GM19328 (cell line): ENCODE measurements around the gene ATXN7L3.
"Not testable (repeated sequence)": the region's sequence is repeated elsewhere in the genome, so short reads cannot be mapped to it uniquely, and the experiment has no call there.

Source experiments
- ATAC-seq: cut with Tn5 transposase; IDR thresholded peaks from one replicate; pipeline ENCODE4 v1.9.1; 2021; ENCODE audit warnings: mild to moderate bottlenecking, moderate library complexity; ENCODE audit not compliant: unreplicated experiment

The ATXN7L3 gene

GRCh38 chr17:44177640-44178039 lies 22.0 kb downstream of the ATXN7L3 start:
- ATAC-seq: no peak

GRCh38 chr17:44176671-44177501 lies 22.8 kb downstream of the ATXN7L3 start:
- ATAC-seq: no peak

GRCh38 chr17:44176257-44176656 lies 23.4 kb downstream of the ATXN7L3 start:
- ATAC-seq: no peak

- no peak for ATAC-seq
Measured at GRCh38 chr17:44174427-44174826, 25.3 kb downstream of the ATXN7L3 start.

GRCh38 chr17:44171931-44172455 lies 27.7 kb downstream of the ATXN7L3 start:
- ATAC-seq: no peak

DNA sequence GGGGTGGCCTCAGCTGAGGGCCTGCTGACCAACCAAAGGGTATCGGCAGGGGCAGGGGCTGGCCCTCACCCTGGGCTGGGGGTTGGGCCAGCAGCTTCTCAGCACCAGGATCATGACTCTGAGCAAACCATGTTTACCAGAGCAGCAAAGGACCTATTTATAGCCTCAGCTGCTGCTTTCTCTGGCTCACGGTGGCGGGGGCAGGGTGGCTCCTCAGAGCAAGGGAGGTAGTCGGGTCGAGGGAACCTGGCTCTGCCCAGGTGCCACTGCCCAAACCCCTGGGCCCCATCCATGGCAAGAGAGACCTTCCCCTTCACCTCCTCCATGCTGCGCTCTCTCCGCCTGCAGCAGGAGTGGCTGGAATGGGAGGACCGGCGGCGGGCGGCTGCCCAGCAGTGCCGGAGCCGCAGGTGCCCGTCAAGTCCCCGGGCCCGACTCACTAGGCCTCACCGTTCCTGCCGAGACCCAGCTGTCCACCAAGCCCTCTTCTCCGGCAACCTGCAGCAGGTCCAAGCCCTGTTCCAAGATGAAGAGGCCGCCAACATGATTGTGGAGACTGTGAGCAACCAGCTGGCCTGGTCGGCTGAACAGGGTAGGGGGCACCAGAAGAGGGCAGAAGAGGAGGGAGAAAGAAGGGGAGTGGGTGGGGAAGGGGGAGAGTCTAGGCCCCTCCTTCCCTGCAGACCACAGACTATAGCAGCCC lies 29.0 kb downstream of the ATXN7L3 start, which contains the start of gene ASB16:
ASB16 (plus strand) TSS at position 206 of the 703 bp plus-strand sequence; CDS start at position 292, 86 bp downstream.
- ATAC-seq: no peak

DNA sequence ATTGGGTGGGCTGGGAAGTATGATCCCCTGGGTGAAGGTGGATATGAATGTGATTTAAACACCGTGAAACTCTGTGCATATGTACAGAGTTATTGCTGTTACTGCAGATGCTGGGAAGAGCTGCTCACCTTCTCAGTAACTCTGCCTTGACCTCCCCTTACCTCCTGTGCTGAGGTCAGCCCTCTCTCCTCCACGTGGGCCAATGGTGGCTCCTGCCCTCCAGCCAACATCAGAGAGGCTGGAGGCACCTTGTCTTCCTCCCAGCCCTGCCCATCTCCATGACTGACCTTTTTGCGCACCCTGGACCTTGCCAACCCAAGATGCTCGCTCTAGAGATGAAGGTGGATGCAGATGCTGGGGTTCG lies 29.6 kb downstream of the ATXN7L3 start:
- no peak for ATAC-seq

DNA sequence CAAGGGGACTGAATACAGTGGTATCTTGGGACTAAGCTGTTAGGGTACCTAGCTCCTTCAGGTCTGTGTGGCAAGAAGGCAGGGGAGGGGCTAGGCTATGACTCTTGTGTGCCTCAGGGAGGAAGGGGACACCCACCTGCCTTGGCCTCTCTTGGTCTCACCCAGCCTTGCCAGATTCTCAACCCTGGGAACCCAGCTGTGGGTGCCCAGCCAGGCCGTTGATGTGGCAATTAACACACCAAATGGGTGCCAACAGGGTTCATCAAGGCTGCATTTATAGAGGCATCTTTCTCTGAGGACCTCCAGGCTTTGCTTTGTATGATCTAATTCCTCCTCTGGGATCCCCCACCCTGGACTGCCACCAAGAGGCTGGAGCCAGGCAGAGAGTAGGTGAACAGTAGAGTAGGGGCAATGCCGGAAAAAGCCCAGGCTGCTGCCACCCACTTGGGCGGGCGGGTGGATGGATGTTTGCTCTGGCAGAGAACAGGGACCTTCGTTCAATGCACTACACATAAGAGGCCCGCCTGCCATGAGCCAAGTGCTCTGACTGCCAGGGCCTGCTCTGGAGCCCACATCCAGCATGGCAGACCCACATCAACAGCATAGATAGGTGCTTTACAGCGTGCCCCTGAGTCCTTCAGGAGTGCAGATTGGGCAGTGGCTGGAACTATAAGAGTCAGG lies 32.4 kb downstream of the ATXN7L3 start:
- ATAC-seq: no peak

DNA sequence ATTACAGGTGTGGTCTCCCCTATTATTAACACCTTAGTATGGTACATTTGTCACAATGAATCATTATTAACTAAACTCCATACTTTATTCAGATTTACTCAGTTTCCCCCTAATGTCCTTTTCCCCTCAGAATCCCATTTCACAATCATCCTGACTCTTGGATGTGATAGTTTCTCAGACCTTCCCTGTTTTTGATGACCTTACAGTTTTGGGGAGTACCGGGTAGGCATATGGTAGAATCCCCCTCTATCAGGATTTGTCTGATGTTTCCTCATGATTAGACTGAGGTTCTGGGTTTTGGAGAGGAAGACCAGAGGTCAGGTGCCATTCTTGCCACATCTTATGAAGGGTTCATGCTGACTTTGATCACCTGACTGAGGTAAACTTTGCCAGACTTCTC lies 35.2 kb downstream of the ATXN7L3 start:
- no peak for ATAC-seq

GRCh38 chr17:44159519-44160210 lies 40.0 kb downstream of the ATXN7L3 start:
- no peak for ATAC-seq

DNA sequence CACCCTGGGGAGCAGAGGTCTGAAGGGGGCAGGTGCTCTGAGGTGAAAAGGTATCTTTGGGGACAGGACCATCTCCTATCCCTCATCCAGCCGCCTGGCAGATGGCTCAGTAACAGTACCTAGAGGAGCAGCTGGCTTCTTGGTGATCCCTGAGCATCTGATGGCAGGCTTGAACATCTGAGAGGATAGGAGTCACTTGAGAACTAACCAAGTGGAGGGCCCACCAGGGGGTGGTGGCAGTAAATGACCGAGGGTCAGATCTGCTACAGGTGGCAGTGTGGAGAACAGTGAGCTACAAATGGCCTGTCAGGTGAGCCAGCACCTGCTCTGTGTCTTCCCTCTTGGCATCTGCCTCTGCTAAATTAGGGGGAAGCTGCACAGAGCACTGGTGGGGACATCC lies 44.2 kb downstream of the ATXN7L3 start:
- no peak for ATAC-seq

DNA sequence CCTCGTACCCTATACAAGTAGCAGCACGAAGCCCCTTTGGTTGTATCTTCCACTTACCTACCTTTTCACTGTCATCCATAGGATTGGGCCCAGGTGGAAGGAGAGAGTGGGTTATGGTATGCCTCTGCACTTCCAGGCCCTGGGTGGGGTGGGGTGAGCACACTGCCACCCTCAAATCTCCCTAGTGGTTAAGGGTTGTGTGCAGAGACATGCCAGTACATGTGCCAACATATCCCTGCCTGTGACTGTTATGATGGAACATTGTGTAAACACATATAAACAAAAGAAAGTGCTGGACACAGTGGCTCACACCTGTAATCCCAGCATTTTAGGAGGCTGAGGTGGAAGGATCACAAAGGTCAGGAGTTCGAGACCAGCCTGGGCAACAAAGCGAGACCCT lies 46.8 kb downstream of the ATXN7L3 start:
- ATAC-seq: no peak

GRCh38 chr17:44149750-44150329 lies 49.8 kb downstream of the ATXN7L3 start:
- ATAC-seq: no peak

DNA sequence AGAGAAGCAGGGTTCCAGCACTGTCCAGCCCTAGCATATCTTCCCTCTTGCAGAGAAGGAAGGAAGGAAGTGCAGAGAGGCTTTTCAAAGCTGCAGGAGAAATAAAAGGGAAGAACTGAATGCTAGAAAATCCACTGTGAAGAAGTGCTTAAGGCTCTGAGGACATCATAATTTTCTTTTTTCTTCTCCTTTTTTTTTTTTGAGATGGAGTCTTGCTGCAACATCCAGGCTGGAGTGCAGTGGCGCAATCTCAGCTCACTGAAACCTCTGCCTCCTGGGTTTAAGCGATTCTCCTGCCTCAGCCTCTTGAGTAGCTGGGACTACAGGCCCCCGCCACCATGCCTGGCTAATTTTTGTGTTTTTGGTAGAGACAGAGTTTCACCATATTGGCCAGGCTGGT lies 50.6 kb downstream of the ATXN7L3 start:
- not testable (repeated sequence) for ATAC-seq

GRCh38 chr17:44147812-44148211 lies 51.9 kb downstream of the ATXN7L3 start:
- ATAC-seq: no peak

DNA sequence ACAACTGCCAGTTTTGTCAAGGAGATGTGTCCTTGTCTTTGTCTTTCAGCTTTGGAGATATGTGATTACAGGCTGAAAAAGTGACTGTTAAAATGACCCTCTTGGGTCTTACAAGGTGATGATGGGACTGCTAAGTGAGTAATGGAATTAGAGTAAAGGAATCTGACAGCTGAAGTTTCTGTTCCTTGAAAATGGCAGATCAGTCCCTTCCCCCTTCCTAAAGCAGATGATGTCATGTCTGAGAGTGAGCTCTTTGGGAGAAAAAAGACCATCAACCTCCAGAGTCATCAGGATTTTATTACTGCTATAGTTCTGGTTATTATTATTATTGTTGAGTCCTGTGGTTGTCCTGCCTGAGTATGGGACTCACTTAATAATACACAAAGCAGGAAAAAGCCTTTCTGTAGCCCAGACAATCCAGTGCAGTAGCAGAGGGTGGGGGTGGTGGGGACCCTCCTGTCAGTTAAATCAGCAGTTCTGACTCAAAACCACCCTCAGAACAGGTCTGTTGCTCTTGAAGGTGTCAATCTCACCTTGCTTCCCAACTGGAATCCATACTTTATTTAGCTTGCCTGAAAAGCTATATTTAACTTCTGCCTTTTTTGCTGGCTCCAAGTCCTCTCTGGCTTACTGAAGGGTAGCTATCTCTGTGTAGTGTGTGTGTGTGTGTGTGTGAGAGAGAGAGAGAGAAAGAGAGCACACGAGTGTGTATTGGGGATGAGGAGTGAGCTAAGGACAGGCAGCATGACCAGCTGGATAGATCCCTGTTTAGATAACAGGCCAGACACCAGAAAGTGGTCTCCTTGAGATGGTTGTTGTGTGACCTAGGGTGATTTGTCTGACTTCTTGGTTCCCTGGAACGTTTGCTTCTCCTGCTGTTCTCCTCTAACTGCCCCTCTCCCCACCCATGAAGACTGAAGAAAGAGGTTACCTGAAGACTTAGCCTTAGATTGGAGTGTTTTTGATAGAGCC lies 53.0 kb downstream of the ATXN7L3 start:
- no peak for ATAC-seq

DNA sequence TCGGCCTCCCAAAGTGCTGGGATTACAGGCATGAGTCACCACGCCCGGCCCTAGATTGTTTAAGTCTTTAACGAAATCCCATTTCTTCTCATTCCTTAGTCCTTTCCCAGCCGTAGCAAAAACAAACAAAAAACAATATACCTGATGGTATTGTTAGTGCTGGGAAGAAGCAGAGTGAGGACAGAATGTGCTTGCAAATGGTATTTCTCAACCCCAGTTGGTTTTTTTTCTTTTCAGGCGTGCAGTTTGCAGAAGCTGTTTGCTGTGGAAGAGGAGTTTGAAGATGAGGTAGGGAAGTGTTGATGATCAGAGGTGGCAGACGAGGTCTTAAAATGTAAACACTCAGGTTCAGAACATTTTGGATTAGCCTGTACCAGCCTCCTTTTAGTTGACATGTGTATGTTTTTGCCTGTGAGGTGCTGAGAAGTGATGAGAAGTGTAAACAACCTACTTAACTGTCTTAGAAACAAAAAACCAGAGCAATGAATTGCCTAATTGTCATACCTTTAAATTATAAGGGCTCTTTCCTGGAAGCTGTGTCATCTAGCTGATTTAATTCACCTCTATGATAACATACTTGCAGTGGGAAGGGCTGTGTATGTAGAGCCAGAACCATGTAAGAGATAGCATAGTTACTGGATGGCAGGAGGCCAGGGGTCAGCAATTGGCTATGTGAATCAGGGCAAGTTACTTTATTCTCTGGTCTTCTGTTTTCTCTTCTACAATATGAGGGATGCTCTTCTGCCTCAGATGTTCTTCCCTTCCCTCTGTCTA lies 54.5 kb downstream of the ATXN7L3 start:
- ATAC-seq: no peak

DNA sequence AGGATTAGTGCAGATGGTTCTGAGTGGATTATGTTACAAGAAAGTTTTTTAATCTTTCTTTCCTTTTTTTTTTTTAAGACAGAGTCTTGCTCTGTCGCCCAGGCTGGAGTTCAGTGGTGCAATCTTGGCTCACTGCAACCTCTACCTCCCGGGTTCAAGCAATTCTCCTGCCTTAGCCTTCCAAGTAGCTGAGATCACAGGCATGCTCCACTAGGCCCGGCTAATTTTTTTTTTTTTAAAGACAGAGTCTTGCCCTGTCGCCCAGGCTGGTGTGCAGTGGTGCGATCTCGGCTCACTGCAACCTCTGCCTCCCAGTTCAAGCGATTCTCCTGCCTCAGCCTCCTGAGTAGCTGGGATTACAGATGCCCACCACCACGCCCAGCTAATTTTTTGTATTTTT lies 55.8 kb downstream of the ATXN7L3 start:
- ATAC-seq: not testable (repeated sequence)
